ENCODE results near the gene EIPR1.
A peak's percentile ranks its signal among the peaks of the same experiment; 100 is the strongest.

Gene EIPR1

GRCh38 chr2:3168230-3168891 lies 209.3 kb downstream of the EIPR1 start:
- DNase-seq, result peak; percentile 72

GRCh38 chr2:3163401-3163800 lies 214.2 kb downstream of the EIPR1 start:
- DNase-seq, result no peak

GRCh38 chr2:3162442-3163077 lies 215.1 kb downstream of the EIPR1 start:
- no peak for DNase-seq

GRCh38 chr2:3160751-3161330 lies 216.8 kb downstream of the EIPR1 start:
- peak; percentile 3 for DNase-seq

- DNase-seq, result no peak
These were observed 217.7 kb downstream of the EIPR1 start for GRCh38 chr2:3159782-3160545.

- no peak for DNase-seq
These were observed 222.9 kb downstream of the EIPR1 start for GRCh38 chr2:3154700-3155099.

GRCh38 chr2:3154146-3154545 lies 223.5 kb downstream of the EIPR1 start:
- DNase-seq, result no peak

- DNase-seq, result no peak
These were observed 226.3 kb downstream of the EIPR1 start for GRCh38 chr2:3151153-3151918.

- no peak for DNase-seq
These were observed 228.0 kb downstream of the EIPR1 start for GRCh38 chr2:3149441-3150217.

- no peak for DNase-seq
These were observed 228.9 kb downstream of the EIPR1 start for GRCh38 chr2:3148716-3149115.

GRCh38 chr2:3147651-3148530 lies 229.7 kb downstream of the EIPR1 start:
- no peak for DNase-seq

- no peak for DNase-seq
These were observed 230.6 kb downstream of the EIPR1 start for GRCh38 chr2:3146772-3147650.

GRCh38 chr2:3146175-3146574 lies 231.4 kb downstream of the EIPR1 start:
- DNase-seq, result no peak

GRCh38 chr2:3145471-3146021 lies 232.1 kb downstream of the EIPR1 start:
- no peak for DNase-seq

GRCh38 chr2:3144856-3145255 lies 232.8 kb downstream of the EIPR1 start:
- no peak for DNase-seq

GRCh38 chr2:3143602-3144001 lies 234.0 kb downstream of the EIPR1 start:
- no peak for DNase-seq

GRCh38 chr2:3142961-3143571 lies 234.6 kb downstream of the EIPR1 start:
- DNase-seq, result no peak

- no peak for DNase-seq
These were observed 235.4 kb downstream of the EIPR1 start for GRCh38 chr2:3142210-3142609.

- DNase-seq, result no peak
These were observed 235.9 kb downstream of the EIPR1 start for GRCh38 chr2:3141696-3142095.

Data from fibroblast of skin of right quadriceps (primary cell).